C4-2B (cell line): Measurements from ENCODE around the gene SERPINA5.

Experiments used
- H3K27ac ChIP-seq: fragments of 450-650 bp; 2 replicates; pipeline ENCODE4 v1.5.1; 2017
- CTCF ChIP-seq: fragments of 450-650 bp; conservative IDR thresholded peaks from 2 replicates; pipeline ENCODE4 v1.5.1; 2017; ENCODE audit warnings: mild to moderate bottlenecking
- ZFX ChIP-seq: fragments of 450-650 bp; IDR thresholded peaks from 2 replicates; pipeline ENCODE4 v1.6.1; 2017

Gene SERPINA5

DNA sequence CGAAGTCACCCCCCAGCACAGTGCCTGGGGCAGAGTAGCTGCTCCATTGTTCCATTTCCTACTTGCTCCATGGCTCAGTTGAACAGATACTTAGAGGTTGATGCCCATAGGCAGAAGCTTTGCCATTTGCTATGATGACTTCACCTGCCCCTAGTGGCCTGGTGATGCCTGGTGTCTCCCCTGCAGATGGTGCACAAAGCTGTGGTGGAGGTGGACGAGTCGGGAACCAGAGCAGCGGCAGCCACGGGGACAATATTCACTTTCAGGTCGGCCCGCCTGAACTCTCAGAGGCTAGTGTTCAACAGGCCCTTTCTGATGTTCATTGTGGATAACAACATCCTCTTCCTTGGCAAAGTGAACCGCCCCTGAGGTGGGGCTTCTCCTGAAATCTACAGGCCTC lies 10.6 kb downstream of the SERPINA5 start:
- TF ChIP-seq ZFX = no peak
- TF ChIP-seq CTCF = no peak
- no peak overlapping the region for H3K27ac ChIP-seq

DNA sequence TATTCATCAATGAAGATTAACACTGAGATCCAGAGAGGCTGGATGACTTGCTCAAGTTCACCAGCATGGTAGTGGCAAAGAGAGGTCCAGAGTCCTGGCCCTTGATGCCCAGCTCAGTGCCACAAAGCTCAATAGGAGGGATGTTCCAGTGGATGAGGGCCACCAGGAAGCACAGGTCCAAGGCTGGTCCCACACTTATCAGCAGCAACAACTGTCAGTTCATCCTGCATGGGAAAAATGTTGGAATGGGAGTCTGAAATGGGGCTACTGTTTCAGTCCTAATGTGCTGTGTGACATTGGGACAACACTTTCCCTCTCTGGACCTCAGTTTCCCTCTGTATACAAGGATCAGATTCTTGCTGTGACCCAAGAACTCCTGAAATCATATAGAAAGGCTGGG lies 11.2 kb downstream of the SERPINA5 start:
- no peak for TF ChIP-seq CTCF
- TF ChIP-seq ZFX = no peak
- H3K27ac ChIP-seq = no peak overlapping the region

GRCh38 chr14:94593376-94593748 lies 12.1 kb downstream of the SERPINA5 start:
- TF ChIP-seq CTCF (no peak), ZFX (no peak)
- no peak overlapping the region for H3K27ac ChIP-seq

GRCh38 chr14:94593749-94594431 lies 12.7 kb downstream of the SERPINA5 start:
- no peak for TF ChIP-seq CTCF
- TF ChIP-seq ZFX = no peak
- H3K27ac ChIP-seq = no peak overlapping the region

DNA sequence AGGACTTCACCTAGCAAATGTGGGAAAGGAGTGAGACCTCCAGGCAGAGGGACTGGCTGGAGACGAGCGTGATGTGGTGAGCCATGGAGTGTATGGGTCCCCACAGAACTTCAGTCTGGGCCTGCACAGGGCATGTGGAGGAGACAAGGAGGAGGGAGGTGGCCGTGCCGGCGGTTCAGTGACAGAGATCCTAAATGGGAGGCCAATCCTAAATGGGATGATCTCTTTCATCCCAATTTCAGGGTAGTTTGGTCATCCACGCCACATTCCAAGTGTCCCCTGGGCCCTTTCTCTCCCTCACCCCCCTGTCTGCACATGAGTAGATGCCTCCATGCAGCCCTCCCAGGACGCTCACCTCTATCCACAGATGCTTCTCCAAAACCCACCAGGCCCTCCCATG lies 13.2 kb downstream of the SERPINA5 start:
- TF ChIP-seq ZFX (no peak), CTCF (no peak)
- H3K27ac ChIP-seq = no peak overlapping the region

DNA sequence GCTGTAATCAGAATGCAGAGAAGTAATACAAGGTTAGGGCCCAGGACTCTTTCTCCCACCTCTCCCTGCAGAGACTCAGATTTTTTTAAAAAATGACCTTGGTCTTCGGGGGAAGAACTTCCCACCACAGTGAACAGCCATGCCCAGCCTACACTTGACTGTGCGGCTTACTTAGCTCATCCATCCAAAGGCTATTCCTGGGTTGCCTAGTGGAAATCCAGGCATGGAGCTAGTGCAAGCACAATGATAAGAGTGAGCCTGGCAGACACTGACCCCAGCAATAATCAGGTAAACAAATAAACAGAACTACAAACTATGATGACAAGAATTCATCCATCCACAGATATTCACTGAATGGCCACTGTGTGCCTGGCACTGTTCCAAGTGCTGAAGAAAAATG lies 14.7 kb downstream of the SERPINA5 start:
- TF ChIP-seq ZFX (no peak), CTCF (no peak)
- no peak overlapping the region for H3K27ac ChIP-seq

DNA sequence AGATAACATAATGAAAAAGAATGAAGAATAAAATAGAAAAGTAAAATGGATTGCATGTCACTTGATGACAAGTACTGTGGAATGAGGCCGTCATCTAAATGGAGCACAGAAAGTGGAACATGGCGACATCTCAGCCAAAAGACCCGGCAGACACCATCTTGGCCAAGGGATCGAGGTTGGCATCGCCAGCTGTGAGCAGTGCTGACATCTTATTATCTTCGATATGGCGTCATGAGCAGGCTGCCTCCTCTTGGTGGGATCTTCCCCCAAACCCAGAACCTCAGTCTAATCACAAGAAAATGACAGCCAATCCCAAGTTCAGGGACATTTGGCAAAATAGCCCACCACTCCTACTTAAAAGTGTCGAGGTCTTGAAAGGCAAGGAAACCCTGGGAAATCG lies 15.1 kb downstream of the SERPINA5 start:
- TF ChIP-seq ZFX (no peak), CTCF (no peak)
- no peak overlapping the region for H3K27ac ChIP-seq
